Breast epithelium (tissue), 3 donors: ENCODE data around the gene TEAD4.

ENCODE experiments used
- POLR2AphosphoS5 ChIP-seq, 3 donors: sonication (generic); formaldehyde crosslinking; IDR thresholded peaks; one replicate each; pipeline ENCODE4 v1.6.1; 2017; ENCODE audit warnings: antibody characterized with exemption in 3 of 3
- TF ChIP-seq, protein P1 (sequence below), 3 donors: fragments of 450-650 bp; IDR thresholded peaks; one replicate each; pipeline ENCODE4 v1.5.1; 2016 to 2017; ENCODE audit warnings: antibody characterized with exemption in 3 of 3, mild to moderate bottlenecking in 3 of 3, moderate library complexity in 3 of 3

DNA sequence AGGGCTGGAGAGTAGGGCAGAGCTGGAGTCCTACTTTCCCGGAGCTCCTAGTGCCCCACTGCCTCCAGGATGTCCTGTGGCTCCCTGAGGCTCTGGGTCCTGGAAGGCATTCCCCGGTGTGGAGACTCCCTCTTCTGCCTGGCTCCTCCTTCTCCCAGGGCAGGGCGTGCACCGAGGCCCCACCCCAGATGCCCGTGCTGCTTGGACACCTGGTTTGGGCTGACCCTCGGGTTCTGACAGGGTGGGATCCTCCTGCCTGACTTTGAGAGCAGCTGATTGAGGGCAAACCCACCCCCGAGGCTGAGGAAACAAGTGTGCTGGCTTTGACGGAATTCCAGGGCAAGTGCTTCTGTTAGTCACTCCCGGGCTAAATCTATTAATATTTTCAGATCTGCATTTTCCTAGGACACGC, 15.4 kb downstream of the TEAD4 start:
- TF ChIP-seq, protein P1, sequence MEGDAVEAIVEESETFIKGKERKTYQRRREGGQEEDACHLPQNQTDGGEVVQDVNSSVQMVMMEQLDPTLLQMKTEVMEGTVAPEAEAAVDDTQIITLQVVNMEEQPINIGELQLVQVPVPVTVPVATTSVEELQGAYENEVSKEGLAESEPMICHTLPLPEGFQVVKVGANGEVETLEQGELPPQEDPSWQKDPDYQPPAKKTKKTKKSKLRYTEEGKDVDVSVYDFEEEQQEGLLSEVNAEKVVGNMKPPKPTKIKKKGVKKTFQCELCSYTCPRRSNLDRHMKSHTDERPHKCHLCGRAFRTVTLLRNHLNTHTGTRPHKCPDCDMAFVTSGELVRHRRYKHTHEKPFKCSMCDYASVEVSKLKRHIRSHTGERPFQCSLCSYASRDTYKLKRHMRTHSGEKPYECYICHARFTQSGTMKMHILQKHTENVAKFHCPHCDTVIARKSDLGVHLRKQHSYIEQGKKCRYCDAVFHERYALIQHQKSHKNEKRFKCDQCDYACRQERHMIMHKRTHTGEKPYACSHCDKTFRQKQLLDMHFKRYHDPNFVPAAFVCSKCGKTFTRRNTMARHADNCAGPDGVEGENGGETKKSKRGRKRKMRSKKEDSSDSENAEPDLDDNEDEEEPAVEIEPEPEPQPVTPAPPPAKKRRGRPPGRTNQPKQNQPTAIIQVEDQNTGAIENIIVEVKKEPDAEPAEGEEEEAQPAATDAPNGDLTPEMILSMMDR (IDR thresholded peaks at IDR 0.05) = no peak
- TF ChIP-seq POLR2AphosphoS5 (IDR thresholded peaks at IDR 0.05) = no peak
